Naive thymus-derived CD4-positive, alpha-beta T cell (primary cell): ENCODE results near the gene SUCLG2. TPM values are rescaled to one million over a fixed set of nuclear protein-coding genes. Genes with fewer than 3 reads are reported as not detected.

ENCODE experiments used
- ATAC-seq: fragments of 150-1000 bp; cut with Tn5 transposase; 2 replicates; pipeline ENCODE4 v1.10.0; 2021; ENCODE audit warnings: mild to moderate bottlenecking, moderate library complexity
- CTCF ChIA-PET: fragments of 350-600 bp; sonication (Branson Sonifier 250); formaldehyde crosslinking; loops from one replicate; lab custom pipeline; 2021; ENCODE audit warnings: antibody characterized with exemption; lab: Charles Lee
- POLR2A ChIA-PET: fragments of 350-600 bp; sonication (Branson Sonifier 250); formaldehyde crosslinking; loops from one replicate; lab custom pipeline; 2021; ENCODE audit warnings: antibody characterized with exemption, inconsistent platforms; lab: Charles Lee
- DNase-seq, 9 donors: peaks; one replicate each; pipeline versions ENCODE4 v3.0.0 to v3.0.0-alpha.2; 2020 to 2022; ENCODE audit warnings: mixed read lengths in 1 of 9
- H3K27ac ChIP-seq: one replicate; pipeline ENCODE4 v1.7.0; 2013; ENCODE audit warnings: mild to moderate bottlenecking, low read depth, low read length, moderate library complexity
- H3K27me3 ChIP-seq, 2 donors: one replicate each; pipeline ENCODE4 v1.7.0; 2013; ENCODE audit warnings: low read length in 2 of 2, mild to moderate bottlenecking in 2 of 2, moderate library complexity in 2 of 2; ENCODE audit not compliant: control insufficient read depth in 2 of 2, insufficient read depth in 2 of 2
- H3K36me3 ChIP-seq, 3 experiments: 1 replicate in 2 of 3; 2 replicates in 1 of 3; pipeline ENCODE4 v1.7.0; 2013; ENCODE audit warnings: low read length in 3 of 3, mild to moderate bottlenecking in 3 of 3, moderate library complexity in 1 of 3; ENCODE audit not compliant: insufficient read depth in 3 of 3, control insufficient read depth in 2 of 3
- H3K4me1 ChIP-seq, 2 donors: one replicate each; pipeline ENCODE4 v1.7.0; 2013; ENCODE audit warnings: low read length in 2 of 2, mild to moderate bottlenecking in 2 of 2, moderate library complexity in 1 of 2; ENCODE audit not compliant: control insufficient read depth in 2 of 2, insufficient read depth in 2 of 2
- H3K4me3 ChIP-seq: 2 replicates; pipeline ENCODE4 v1.7.0; 2013; ENCODE audit warnings: mild to moderate bottlenecking, low read length
- H3K9me3 ChIP-seq, 3 experiments: 1 replicate in 2 of 3; 2 replicates in 1 of 3; pipeline ENCODE4 v1.7.0; 2013; ENCODE audit warnings: low read length in 3 of 3; ENCODE audit not compliant: control insufficient read depth in 2 of 3
- H3K27ac Mint-ChIP-seq, 9 donors: one replicate each; pipeline ENCODE4 v1.8.0; 2020 to 2022; ENCODE audit warnings: mixed read lengths in 9 of 9, mild to moderate bottlenecking in 8 of 9, moderate library complexity in 5 of 9, inconsistent platforms in 2 of 9
- H3K27me3 Mint-ChIP-seq, 5 donors: one replicate each; pipeline ENCODE4 v1.8.0; 2021 to 2022; ENCODE audit warnings: mixed read lengths in 5 of 5, mild to moderate bottlenecking in 1 of 5
- H3K36me3 Mint-ChIP-seq, 5 donors: one replicate each; pipeline ENCODE4 v1.8.0; 2020 to 2022; ENCODE audit warnings: mixed read lengths in 5 of 5, mild to moderate bottlenecking in 3 of 5, inconsistent platforms in 1 of 5
- H3K4me1 Mint-ChIP-seq, 7 donors: one replicate each; pipeline ENCODE4 v1.8.0; 2020 to 2022; ENCODE audit warnings: mixed read lengths in 7 of 7, mild to moderate bottlenecking in 3 of 7, inconsistent platforms in 1 of 7
- H3K4me3 Mint-ChIP-seq, 10 donors: one replicate each; pipeline ENCODE4 v1.8.0; 2020 to 2022; ENCODE audit warnings: mild to moderate bottlenecking in 10 of 10, mixed read lengths in 10 of 10, moderate library complexity in 6 of 10, inconsistent platforms in 2 of 10
- H3K9me3 Mint-ChIP-seq, 11 donors: one replicate each; pipeline ENCODE4 v1.8.0; 2020 to 2022; ENCODE audit warnings: mixed read lengths in 11 of 11, mild to moderate bottlenecking in 4 of 11, inconsistent platforms in 1 of 11, moderate library complexity in 1 of 11
- intact Hi-C, 2 donors: fragments of 100-400 bp; cut with micrococcal nuclease; formaldehyde crosslinking; loops; one replicate each; pipeline ENCODE4 v1.15.1; 2023
- polyA plus RNA-seq, 2 donors: library from polyadenylated mRNA; unstranded; fragments of 300-500 nt; fragmentation: Illumina TruSeq; gene quantifications; one replicate each; pipeline ENCODE4 v1.2.3, GENCODE V29; 2021
- total RNA-seq, 6 experiments: library from RNA in 5 of 6; stranded (reverse) in 5 of 6; gene quantifications; 1 replicate in 5 of 6; 2 replicates in 1 of 6; pipeline ENCODE4 v1.2.3 and lab custom pipeline; 2021 to 2026

Gene SUCLG2
- total and polyA plus RNA-seq, 7 experiments from 2014 or later = 49.7 to 97.9 (median 64.7) TPM

DNA sequence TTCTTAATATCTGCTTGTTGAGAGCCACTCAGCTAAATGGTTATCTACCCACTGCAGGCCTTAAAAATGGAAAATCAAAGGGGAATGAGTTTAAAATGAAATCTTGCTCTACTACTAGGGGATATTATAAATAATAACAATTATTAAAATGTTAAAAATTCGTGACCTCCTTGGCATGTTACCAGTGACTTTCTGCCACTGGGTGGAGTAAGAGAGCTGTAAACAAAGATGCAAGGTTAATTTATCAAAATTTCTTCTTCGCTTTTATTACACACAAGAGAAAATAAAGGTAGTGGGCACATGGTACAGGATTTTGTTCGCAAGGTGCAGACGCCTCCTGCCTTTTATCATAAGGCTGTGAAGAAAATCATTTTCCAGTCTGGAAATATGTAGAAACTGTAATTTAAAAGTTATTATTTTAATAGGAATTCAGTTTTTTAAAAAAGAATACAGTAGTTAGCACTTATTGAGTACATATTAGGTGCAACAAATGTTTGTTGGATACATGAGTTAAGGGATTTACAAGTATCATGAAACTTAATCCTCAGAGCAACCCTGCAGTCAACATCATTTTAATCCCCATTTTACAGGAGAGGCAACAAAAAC lies 272.6 kb downstream of the SUCLG2 start:
- Histone ChIP-seq H3K27ac (no peak overlapping the region), H3K27me3 (no peaks in the 10 kb centered on the region), H3K4me1 (no peaks in the 10 kb centered on the region), H3K36me3 (peaks cover 0 to 18% (median 0%) of the 10 kb centered on the region in 3 experiments), H3K9me3 (no peaks in the 10 kb centered on the region), H3K4me3 (no peak overlapping the region)
- H3K27ac Mint-ChIP-seq = no peak overlapping the region
- peaks cover 9 to 42% (median 19%) of the 10 kb centered on the region in 7 donors for H3K4me1 Mint-ChIP-seq
- ATAC-seq (no peak), DNase-seq (peak in 5 of 9 donors; percentile 23 to 40 (median 34))
- intact Hi-C loops = loop anchor here (1.0 to 5.0 kb wide), 11 partner anchors 269 to 1511 kb away; partner anchors contain the start of gene SUCLG2 (in 1 of the 2)
- no peaks in the 10 kb centered on the region for H3K27me3 Mint-ChIP-seq
- H3K36me3 Mint-ChIP-seq = peaks cover 23 to 39% (median 27%) of the 10 kb centered on the region in 5 donors
- ChIA-PET POLR2A (no interaction called here), CTCF (interaction anchor here (4.2 kb wide), 1 partner anchor 409 kb away, joined by 29 read pairs; no protein-coding TSS in a partner anchor)
- H3K4me3 Mint-ChIP-seq = no peak overlapping the region
- H3K9me3 Mint-ChIP-seq = peaks cover 0 to 3% (median 0%) of the 10 kb centered on the region in 11 donors

DNA sequence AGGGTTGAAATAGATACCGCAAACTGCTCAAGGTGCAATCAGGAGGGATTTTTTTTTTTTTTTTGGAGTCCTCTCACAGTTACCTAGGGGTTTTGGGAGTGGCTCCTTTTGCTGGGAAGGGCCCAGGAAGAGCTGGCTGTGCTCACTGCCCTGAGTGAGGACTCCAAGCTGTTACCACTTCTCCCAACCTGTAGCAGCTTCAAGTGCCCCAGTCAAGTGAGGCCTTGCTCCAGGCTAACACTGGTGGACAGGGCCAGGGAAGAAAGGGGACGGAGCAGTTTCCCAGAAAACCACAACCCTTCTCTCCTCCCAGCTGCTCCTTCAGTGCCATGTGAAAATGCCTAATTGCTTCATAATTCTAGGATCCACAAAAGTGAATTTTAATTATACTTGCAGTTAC lies 274.3 kb downstream of the SUCLG2 start:
- POLR2A ChIA-PET = interaction anchor here (0.9 kb wide), 1 partner anchor 568 kb away, joined by 3 read pairs; no protein-coding TSS in a partner anchor
- H3K9me3 Mint-ChIP-seq = no peaks in the 10 kb centered on the region
- intact Hi-C loops = loop anchor here (2.0 to 5.0 kb wide), 9 partner anchors 268 to 1512 kb away; partner anchors contain the start of gene SUCLG2 (in 1 of the 2)
- peaks cover 23 to 48% (median 38%) of the 10 kb centered on the region in 5 donors for H3K36me3 Mint-ChIP-seq
- H3K27ac Mint-ChIP-seq = peak overlapping the region in 2 of 9 donors; percentile 12
- DNase-seq = no peak
- Histone ChIP-seq H3K27ac (no peak overlapping the region), H3K9me3 (no peaks in the 10 kb centered on the region), H3K4me1 (no peaks in the 10 kb centered on the region), H3K4me3 (no peak overlapping the region), H3K36me3 (peaks cover 0 to 29% (median 0%) of the 10 kb centered on the region in 3 experiments), H3K27me3 (no peaks in the 10 kb centered on the region)
- H3K4me3 Mint-ChIP-seq = no peak overlapping the region
- no peaks in the 10 kb centered on the region for H3K27me3 Mint-ChIP-seq
- no peak for ATAC-seq
- peaks cover 7 to 34% (median 19%) of the 10 kb centered on the region in 7 donors for H3K4me1 Mint-ChIP-seq
- CTCF ChIA-PET = interaction anchor here (1.5 kb wide), 1 partner anchor 410 kb away, joined by 4 read pairs; no protein-coding TSS in a partner anchor

DNA sequence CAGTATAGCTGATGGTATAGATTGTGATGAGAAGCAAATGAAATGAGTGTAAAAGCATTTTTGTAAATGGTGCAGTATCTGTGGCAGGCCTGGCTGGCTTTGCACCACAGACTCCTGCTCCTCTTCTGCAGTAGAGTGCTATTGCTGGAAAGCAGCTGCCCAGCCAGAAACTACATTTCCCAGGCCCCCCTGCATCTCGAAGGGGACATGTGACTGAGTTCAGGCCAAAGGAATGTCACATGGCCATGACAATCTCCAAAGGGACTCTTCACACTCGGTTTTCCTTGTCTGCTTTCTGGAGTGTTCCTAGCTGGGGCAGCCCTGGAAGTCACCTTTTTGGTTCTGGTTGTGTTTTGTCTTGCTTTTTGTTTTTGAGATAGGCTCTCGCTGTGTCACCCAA lies 277.1 kb downstream of the SUCLG2 start:
- H3K9me3 ChIP-seq = no peaks in the 10 kb centered on the region
- ChIA-PET POLR2A (interaction anchor here (0.6 kb wide), 1 partner anchor 1503 kb away, joined by 3 read pairs; no protein-coding TSS in a partner anchor), CTCF (no interaction called here)
- Mint-ChIP-seq H3K36me3 (peaks cover 23 to 73% (median 61%) of the 10 kb centered on the region in 5 donors), H3K27ac (peak overlapping the region in 1 of 9 donors; percentile 19), H3K4me3 (no peak overlapping the region), H3K27me3 (no peaks in the 10 kb centered on the region), H3K9me3 (no peaks in the 10 kb centered on the region), H3K4me1 (peaks cover 6 to 28% (median 19%) of the 10 kb centered on the region in 7 donors)
- no peak overlapping the region for H3K4me3 ChIP-seq
- no peak for DNase-seq
- intact Hi-C loops = no loop called here
- no peaks in the 10 kb centered on the region for H3K27me3 ChIP-seq
- ATAC-seq = no peak
- peaks cover 0 to 34% (median 0%) of the 10 kb centered on the region in 3 experiments for H3K36me3 ChIP-seq
- H3K27ac ChIP-seq = no peak overlapping the region
- H3K4me1 ChIP-seq = no peaks in the 10 kb centered on the region

DNA sequence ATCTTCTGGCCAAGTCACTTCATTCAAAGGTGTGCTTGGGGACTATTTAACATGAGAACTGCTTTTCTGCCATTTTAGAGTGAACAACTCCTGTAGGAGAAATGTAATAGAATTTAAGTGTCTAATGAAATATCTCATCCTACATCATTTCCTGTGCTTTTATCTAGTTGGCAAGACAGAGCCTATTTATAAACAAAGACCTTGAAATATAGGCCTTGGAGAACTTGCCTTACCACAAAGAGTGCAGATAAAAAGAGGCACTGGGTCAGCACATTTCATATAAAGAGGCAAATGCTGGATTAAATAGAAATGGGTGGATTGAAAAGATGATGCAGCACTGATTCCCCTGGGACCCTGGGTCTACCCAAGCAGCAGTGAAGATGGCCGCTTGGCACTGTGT lies 278.0 kb downstream of the SUCLG2 start:
- Mint-ChIP-seq H3K27me3 (no peaks in the 10 kb centered on the region), H3K27ac (no peak overlapping the region), H3K4me1 (peaks cover 6 to 28% (median 19%) of the 10 kb centered on the region in 7 donors), H3K4me3 (no peak overlapping the region), H3K9me3 (peaks cover 0 to 3% (median 0%) of the 10 kb centered on the region in 11 donors), H3K36me3 (peaks cover 23 to 82% (median 69%) of the 10 kb centered on the region in 5 donors)
- Histone ChIP-seq H3K9me3 (no peaks in the 10 kb centered on the region), H3K27ac (no peak overlapping the region), H3K27me3 (no peaks in the 10 kb centered on the region), H3K4me1 (no peaks in the 10 kb centered on the region), H3K4me3 (no peak overlapping the region), H3K36me3 (peaks cover 0 to 34% (median 0%) of the 10 kb centered on the region in 3 experiments)
- intact Hi-C loops = no loop called here
- no peak for ATAC-seq
- ChIA-PET CTCF (no interaction called here), POLR2A (no interaction called here)
- DNase-seq = no peak

DNA sequence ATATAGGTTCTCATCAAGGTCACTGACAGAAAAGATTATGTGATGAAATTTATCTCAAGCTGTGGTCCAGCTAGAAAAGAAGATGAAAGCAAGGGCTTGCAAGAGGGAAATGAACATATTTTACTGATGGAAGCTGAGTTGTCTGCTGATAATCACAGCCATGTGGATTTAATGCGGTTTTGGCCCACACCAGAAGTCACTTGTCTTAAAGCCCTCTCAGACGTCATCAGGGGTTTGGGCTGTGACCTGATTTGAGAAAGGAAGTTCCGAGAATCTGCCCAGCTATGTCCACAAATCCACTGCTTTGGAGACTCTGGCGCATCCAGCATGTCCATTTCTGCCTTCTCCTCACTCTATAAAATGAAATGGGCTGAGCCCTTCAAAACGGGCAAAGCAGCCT lies 278.4 kb downstream of the SUCLG2 start:
- Mint-ChIP-seq H3K9me3 (peaks cover 0 to 5% (median 0%) of the 10 kb centered on the region in 11 donors), H3K27me3 (no peaks in the 10 kb centered on the region), H3K4me1 (peaks cover 6 to 28% (median 19%) of the 10 kb centered on the region in 7 donors), H3K27ac (no peak overlapping the region), H3K4me3 (no peak overlapping the region), H3K36me3 (peaks cover 23 to 84% (median 73%) of the 10 kb centered on the region in 5 donors)
- Histone ChIP-seq H3K9me3 (no peaks in the 10 kb centered on the region), H3K27ac (no peak overlapping the region), H3K4me1 (no peaks in the 10 kb centered on the region), H3K36me3 (peaks cover 0 to 34% (median 0%) of the 10 kb centered on the region in 3 experiments), H3K27me3 (no peaks in the 10 kb centered on the region), H3K4me3 (no peak overlapping the region)
- intact Hi-C loops = no loop called here
- no peak for DNase-seq
- POLR2A ChIA-PET = no interaction called here
- ATAC-seq = no peak
- CTCF ChIA-PET = no interaction called here

DNA sequence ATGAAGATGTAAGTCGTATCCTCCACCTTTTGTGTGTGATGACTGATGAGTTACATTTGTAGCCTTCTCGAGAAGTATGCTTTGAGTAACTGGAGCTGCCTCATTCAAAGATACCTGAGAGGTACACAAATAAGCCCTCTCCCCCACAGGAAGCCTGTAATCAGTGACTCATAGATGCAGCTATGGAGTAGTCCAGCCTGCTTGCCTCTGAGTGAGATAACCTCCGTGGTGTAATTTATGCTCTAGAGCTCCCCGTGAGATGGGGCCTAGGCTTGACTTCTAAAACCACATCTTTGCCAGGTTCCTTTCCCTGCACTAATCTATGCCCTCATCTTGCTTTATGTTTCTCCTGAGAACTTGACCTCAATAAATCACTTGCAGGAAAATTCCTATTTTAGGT lies 291.7 kb downstream of the SUCLG2 start:
- no peaks in the 10 kb centered on the region for H3K27me3 Mint-ChIP-seq
- intact Hi-C loops = loop anchor here in 1 of 2 donors (10.0 kb wide), 1 partner anchor 368 kb away; the partner anchor contains the start of gene KBTBD8
- H3K27ac Mint-ChIP-seq = no peak overlapping the region

More for the DNA sequence above, 291.7 kb downstream of the SUCLG2 start:
- H3K27me3 ChIP-seq = no peaks in the 10 kb centered on the region
- Mint-ChIP-seq H3K36me3 (peaks cover 0 to 12% (median 7%) of the 10 kb centered on the region in 5 donors), H3K4me1 (peaks cover 6 to 38% (median 17%) of the 10 kb centered on the region in 7 donors), H3K4me3 (peak overlapping the region in 1 of 10 donors; percentile 15), H3K9me3 (peaks cover 0 to 5% (median 0%) of the 10 kb centered on the region in 11 donors)
- H3K4me1 ChIP-seq = peaks cover 0 to 9% of the 10 kb centered on the region in 2 donors
- DNase-seq (no peak), ATAC-seq (no peak)
- H3K9me3 ChIP-seq = no peaks in the 10 kb centered on the region
- no peaks in the 10 kb centered on the region for H3K36me3 ChIP-seq
- H3K27ac ChIP-seq = no peak overlapping the region
- ChIA-PET POLR2A (no interaction called here), CTCF (no interaction called here)
- H3K4me3 ChIP-seq = no peak overlapping the region
